GM19452 (cell line): ENCODE data around the gene NOP56.

ENCODE experiments used
- ATAC-seq: cut with Tn5 transposase; IDR thresholded peaks from one replicate; pipeline ENCODE4 v1.9.1; 2021; ENCODE audit not compliant: unreplicated experiment

The NOP56 gene, protein sequence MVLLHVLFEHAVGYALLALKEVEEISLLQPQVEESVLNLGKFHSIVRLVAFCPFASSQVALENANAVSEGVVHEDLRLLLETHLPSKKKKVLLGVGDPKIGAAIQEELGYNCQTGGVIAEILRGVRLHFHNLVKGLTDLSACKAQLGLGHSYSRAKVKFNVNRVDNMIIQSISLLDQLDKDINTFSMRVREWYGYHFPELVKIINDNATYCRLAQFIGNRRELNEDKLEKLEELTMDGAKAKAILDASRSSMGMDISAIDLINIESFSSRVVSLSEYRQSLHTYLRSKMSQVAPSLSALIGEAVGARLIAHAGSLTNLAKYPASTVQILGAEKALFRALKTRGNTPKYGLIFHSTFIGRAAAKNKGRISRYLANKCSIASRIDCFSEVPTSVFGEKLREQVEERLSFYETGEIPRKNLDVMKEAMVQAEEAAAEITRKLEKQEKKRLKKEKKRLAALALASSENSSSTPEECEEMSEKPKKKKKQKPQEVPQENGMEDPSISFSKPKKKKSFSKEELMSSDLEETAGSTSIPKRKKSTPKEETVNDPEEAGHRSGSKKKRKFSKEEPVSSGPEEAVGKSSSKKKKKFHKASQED

DNA sequence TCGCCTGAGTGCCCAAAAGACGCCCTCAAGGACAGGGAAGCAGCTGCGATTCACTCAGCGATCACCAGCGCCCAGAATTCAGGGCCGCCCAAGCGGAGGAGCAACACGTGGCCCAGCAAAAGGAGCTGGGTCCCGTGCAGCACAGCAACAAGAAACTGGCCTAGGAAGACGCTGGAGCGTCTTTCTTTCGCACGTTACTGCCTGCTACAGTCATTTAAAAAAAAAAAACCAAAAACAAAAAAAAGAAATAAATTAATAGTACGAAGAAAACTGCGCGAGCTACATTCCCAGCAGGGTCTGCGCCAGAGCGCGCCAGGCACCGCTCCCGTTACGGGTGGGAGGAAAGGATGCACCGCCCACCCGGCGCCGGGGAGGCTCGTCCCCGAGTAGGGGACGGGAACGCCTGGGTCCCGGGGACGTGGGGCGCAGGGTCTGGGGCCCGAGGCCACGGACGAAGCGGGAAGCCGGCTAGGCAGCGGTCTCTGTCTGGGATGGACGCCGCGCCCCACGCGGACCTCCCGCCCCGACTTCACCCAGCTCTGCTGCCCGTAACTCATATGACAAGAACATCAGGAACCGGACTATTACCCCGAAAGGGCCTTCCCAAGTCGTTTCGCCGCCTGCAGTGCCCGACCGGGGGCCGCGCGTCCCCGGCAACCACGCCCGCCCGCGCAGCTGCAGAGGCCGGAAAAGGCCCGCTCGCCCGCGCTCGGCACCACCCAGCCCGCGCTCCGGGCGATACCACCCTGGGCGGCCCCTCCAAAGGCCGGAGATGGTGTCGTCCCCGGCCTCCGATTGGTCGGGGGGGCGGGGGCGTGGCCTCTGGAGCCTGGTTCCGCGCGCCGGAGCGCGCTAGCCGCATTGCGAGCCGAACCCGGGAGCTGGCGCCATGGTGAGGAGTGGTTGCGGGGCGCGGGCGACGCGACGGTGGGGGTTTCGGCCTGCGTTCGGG lies at the start of gene NOP56:
NOP56 (plus strand) TSS at position 861 of the 952 bp plus-strand sequence; CDS start at position 890, 29 bp downstream.
- ATAC-seq, result peak; percentile 87

DNA sequence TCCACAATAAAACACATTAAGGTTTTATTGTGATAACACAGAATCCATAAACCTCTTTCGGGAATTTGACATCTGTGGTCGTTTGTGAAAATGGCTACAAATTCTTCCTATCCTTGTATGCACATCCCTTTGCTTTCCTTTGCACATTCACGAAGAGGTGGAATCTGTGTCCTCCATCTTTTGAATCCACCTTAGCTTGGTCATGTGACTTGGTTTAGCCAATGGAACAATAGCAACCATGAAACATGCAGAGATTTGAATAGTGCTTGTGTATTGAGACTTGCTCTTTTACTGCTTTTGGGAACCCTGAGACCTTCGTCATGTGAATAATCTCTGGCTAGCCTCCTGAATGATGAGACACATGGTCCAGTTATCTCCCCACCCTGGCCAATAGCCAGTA lies 49.7 kb upstream of the NOP56 start:
- ATAC-seq, result no peak

DNA sequence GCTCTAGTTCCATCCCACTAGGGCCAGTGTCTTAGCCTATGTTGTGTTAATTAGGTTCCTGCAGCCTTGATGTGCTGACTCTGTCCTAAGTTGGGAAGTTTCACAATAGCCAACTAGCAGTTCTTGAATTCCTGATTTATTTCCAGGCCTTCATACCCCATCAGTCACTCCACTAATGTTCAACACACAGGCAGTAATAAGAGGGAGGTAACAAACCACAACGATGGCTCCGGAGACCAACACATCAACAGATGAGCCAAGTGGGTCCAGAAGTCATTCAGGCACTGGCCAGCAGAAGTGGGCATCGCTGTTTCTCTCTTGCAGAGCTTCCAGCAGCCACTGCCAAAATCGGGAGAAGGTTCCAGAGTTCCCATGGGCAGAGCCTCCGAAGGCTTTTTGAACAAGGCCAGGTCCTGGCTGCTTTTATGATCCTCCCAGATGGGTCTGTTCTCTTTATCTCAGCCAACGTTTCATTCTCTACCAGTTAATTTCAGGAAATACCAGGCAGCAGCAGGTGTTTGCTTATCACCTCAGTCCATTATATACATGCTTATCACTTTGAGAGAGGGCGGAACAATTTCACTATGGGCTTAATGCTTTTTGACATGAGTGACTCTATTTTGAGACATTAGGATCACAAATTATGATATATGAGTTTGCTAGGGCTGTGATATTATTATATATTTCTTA lies 48.5 kb upstream of the NOP56 start:
- no peak for ATAC-seq

DNA sequence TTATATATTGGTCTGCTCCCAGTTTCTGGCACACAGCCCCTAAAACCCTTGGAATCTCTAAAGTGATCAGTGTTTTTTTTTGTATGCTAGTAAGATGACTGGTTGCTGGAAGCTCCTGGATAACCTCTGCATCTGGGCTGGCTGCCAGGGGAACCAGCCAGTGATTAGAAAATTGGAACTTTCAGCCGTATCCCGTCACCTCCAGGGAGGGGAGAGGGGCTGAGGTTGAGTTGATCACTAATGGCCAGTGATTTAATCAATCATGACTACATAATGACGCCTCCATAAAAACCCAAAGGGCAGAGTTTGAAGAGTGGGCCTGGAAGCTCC lies 48.0 kb upstream of the NOP56 start:
- no peak for ATAC-seq

DNA sequence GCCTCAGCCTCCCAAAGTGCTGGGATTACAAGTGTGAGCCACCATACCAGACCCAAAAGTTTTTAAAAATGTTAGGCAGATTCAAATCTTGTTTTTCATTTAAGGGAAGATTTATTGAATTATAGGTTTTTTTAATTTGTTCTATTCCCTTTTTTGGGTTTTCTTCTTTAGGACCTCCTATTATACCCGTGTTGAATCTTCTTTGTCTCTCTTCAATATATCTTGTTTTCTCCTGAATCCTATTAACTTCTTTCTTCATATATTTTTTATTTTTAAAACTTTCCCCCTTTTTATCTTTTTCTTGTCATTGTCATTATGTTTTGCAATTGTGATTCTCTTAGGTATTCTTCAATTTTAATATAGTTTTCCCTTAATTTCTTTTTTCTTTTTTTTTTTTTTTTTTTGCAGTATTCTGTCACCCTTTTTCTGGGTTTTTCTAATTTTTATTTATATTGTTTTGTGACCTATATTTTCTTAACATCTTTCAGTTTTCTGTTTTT lies 45.9 kb upstream of the NOP56 start:
- no peak for ATAC-seq

DNA sequence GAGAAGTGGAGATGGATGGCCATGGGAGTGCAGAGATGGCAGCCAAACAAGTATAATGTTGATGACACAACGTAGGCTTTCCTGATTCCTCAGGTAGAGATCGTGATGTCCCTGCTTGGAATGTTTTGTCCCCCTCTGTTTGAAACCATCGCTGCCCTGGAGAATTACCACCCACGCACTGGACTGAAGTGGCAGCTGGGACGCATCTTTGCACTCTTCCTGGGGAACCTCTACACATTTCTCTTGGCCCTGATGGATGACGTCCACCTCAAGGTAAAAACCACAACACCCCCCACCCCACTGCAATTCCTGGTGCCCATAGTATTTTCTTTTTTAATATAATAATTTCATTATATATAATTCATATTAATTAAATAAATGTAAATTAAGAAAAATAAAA lies 42.1 kb upstream of the NOP56 start:
- no peak for ATAC-seq

DNA sequence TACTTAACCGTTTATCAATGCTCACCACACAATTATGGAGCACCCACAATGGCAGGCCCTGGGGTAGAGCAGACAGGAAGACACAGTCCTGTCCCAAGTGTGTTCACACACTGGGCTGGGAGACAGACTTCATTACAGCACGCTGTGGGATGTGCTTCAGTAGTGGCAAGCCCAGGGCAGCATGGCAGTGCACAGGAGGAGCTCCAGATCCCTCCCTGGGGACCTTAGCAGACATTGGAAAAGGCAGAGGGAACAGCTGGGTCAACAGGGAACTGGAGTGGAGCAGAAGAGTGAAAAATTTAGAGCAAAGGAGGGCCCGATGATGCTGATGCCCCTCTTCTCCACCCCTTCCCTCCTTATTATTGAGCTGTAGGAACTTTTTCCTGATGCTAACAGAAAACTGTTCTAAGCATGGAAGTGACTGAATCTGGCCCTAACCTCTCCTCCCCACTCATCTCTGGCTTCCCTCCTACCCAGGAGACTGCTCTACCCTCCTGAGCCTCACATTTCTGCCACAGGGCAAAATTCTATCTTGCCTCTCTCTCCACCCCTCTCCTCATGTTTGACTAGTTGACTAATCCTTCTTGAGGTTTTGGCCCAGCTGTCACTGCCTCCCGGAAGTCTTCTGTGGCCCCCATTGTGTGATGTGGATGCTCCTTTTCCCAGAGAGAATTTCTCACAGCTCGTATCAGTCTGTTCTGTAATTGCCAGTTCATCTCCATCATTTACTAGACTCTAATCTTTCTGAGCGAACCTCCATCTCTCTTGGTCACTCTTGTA lies 41.3 kb upstream of the NOP56 start:
- no peak for ATAC-seq

DNA sequence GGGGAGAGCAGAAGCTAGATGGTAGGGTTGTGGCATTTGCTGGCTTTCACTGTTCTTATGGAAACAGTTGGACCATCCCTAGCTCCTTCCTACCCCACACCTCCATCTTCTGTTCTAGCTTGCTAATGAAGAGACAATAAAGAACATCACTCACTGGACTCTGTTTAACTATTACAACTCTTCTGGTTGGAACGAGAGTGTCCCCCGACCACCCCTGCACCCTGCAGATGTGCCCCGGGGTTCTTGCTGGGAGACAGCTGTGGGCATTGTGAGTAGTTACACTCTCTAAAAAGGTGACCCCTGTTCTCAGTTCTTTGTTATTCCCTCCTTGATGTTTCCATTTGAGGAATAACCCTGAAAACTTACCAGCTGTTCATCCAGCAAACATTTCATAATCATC lies 40.4 kb upstream of the NOP56 start:
- ATAC-seq, result no peak

DNA sequence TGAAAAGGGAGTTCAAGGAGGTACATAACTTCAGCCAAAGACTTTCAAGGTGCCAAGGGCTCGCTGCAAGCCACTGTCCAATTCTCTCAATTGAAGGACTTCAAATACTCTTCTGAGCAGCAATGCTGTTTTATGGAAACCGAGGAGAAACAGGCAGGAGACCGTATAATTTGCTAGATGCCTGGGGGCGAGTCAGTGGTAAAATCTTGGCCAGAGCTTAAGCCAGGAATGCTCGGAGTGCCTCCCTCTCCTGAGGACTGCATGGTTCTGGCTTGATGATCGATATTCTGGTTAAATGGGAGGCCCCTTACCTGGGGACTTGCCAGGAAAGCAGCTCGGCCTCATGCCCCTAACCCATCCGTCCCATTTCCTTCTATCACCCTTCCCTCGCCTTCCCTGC lies 35.8 kb upstream of the NOP56 start:
- ATAC-seq, result no peak

DNA sequence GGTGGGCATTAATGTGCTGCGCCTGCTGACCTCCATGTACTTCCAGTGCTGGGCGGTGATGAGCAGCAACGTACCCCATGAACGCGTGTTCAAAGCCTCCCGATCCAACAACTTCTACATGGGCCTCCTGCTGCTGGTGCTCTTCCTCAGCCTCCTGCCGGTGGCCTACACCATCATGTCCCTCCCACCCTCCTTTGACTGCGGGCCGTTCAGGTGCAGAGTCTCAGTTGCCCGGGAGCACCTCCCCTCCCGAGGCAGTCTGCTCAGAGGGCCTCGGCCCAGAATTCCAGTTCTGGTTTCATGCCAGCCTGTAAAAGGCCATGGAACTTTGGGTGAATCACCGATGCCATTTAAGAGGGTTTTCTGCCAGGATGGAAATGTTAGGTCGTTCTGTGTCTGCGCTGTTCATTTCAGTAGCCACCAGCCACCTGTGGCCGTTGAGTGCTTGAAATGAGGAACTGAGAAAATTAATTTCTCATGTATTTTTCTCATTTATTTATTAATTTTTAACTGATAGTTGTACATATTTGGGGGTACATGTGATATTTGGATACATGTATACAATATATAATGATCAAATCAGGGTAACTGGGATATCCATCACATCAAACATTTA lies 35.2 kb upstream of the NOP56 start:
- ATAC-seq, result no peak

DNA sequence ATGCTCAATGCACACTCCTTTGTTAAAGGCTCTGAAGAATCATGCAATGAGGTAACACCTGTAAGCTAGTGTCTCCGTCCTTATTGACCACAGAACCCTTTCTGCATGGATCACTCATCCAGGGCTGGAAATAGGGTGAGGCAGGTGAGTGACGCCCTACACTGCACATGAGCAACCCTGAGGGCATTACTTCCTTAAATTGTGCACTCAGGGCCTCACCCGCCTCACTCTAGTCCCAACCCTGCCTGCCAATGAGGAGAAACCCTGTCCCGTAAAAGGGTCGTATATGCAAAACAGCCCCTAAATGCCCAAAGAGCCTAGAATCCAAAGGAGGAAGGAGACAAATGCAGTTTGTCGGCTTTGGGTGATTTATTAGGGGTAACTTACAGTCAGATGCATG lies 33.6 kb upstream of the NOP56 start:
- ATAC-seq, result no peak

DNA sequence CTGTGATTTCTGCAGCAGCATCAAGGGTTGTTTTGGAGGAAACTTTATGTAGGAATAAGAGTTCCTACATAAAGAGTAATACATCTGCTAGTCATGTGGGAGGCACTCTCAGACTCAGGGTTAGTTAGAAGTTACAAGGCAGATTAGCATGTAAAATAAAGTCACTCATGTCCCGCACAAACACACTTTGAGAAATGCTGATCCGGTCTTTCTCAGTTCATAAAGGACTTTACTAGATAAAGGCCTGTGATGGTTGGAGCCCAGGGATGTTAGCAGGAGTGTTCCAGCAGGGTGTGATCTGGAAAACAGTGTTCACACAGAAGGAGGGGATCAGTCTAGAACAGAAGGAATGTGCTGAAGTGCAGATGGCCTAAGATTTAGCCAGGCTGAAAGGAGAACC lies 33.1 kb upstream of the NOP56 start:
- ATAC-seq, result no peak

DNA sequence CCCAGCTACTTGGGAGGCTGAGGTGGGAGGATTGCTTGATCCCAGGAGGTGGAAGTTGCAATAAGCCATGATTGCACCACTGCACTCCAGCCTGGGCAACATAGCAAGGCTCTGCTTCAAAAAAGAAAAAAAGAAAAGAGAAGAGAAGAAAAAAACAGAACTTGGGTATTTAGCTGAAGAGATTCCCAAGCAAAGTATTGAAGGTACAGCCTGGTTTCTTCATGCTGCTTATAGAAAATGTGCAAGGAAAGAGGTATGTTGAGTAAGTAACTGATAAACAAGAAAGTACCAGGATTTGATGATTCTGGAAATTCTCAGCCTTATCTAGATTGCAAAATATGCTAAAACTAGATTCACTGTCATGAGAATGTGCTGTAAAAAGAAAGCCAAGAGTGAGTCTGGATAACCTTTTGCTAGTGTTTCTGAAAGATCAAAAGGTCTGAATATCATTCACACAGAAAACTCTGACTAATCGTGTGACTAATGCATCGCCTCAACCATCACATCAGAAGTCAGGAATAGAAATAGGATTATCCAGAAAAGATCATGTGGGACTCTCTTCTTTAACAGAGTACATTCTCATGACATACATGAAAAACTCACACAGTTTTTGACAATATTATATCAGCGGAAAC lies 32.4 kb upstream of the NOP56 start:
- no peak for ATAC-seq

DNA sequence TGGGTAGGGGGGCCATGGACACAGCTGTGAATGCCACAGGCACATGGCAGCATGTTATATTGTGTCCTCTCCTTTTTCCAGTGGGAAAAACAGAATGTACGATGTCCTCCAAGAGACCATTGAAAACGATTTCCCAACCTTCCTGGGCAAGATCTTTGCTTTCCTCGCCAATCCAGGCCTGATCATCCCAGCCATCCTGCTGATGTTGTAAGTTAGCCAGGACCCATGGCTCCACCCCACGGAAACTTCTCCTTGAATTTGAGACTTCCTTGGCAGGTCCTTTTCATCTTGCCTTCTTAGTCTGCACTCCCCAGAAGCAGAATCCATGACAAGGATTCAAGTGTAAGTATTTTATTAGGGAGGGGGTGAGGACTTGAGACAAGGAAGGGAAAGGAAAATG lies 28.2 kb upstream of the NOP56 start:
- ATAC-seq, result no peak

DNA sequence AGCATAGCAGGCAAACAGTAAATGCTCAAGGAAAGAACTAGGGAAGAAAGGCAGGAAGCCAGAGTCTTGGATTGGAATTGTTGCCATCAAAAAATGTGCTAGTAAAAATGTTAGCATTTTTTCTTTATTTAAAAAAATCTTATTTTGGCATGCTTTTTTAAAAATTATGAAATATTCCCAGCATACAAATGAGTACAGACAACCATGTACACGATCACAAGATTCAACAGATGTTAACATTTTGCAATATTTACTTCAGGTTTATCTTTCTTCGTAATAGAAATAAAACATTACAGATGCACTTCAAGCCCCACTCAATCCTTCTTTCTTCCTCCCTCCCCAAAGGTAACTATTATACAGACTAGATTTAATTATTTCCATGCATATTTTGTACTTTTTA lies 27.4 kb upstream of the NOP56 start:
- ATAC-seq, result no peak

DNA sequence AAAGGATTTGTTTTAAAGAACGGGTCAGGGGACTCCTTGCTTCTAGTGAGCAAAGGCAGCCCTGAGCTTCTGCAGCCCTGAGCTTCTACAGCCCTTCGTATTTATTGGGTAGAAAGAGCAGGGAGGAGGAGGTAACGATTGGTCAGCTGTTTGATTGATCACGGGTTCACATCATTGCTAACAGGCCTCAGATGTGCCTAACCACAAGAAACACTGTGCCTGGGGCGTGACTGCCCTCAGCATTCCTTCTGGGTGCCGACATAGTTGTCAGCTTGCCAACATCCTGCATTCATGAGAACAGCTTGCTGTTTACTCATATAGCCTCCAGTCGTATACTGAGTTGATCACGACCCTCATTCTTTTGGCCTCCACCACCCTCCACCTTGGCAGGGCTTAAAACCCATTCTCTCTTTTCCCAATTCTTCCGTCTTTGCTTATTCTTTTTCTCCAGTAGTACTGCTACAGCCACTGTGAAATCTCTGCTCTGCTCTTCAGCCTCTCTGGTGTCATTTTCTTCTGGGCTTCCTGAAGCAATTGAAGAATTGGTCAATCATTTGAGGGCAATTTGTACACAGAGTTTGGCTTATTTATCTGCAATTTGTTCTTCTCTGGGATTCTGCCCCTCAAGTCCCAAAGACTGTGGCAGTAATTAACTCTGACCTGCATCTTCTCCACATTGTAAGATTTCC lies 25.4 kb upstream of the NOP56 start:
- ATAC-seq, result no peak

DNA sequence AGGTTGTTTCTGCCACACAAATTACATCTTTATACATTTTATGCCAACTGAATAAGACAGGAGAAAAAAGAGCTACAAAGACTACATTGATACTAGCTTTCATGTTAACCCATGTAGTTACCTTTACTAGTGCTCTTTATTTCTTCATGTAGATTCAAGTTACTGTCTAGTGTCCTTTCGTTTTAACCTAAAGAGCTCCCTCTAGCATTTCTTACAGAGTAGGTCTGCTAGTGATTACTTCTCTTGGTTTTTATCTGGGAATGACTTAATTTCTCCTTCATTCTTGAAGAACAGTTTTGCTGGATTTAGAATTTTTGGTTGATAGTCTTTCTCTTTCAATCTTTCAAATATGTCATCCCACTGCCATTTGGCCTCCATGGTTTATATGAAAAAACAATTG lies 21.2 kb upstream of the NOP56 start:
- ATAC-seq, result no peak

DNA sequence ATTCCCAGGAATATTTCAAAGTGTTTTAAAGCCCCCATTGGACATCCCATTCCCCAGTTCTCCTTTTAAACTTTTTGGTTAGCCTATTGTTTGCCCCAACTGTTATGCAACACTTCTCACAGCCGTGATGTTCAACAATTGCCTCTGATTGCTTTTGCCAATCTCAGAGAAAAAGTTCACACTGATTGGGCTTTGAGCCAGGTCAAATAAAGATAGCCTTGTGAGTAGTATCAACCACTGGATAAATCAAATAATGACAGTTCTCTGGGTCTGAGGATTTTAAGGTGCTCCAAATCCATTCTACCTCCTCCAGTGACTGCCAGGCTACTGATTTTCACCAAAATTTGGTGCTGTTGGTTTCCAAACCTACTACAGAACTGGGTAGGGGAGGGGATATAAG lies 19.1 kb upstream of the NOP56 start:
- no peak for ATAC-seq

DNA sequence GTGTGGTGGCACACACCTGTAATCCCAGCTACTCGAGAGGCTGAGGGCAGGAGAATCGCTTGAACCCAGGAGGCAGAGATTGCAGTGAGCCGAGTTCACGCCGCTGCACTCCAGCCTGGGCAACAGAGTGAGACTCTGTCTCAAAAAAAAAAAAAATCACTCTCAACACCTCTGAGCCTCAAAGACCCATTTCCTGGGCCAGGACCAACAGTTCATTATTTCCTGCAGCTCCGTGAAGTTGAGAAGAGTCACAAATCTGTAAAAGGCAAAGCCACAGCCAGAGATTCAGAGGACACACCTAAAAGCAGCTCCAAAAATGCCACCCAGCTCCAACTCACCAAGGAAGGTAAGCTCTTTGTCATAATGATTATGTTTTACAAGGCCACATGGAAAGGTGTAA lies 15.2 kb upstream of the NOP56 start:
- no peak for ATAC-seq
